HCT116 (cell line): Measurements from ENCODE around the gene APOA1. TPM values are rescaled to one million over a fixed set of nuclear protein-coding genes. Genes with fewer than 3 reads are reported as not detected.

Experiments used
- ATAC-seq: fragments of 200-7000 bp; cut with Tn5 transposase; 2 replicates; pipeline ENCODE4 v1.9.1; 2020; ENCODE audit warnings: mild to moderate bottlenecking, moderate library complexity
- BruUV-seq: library from RNA; stranded (reverse); fragments of 400-500 nt; replicated peaks from 2 replicates; lab custom pipeline; 2021; lab: Mats Ljungman, UMichigan
- CTCF ChIA-PET: fragments of 300-600 bp; sonication (Branson Sonifier 250); formaldehyde crosslinking; loops from one replicate; lab custom pipeline; 2021; ENCODE audit warnings: antibody characterized with exemption; lab: Charles Lee
- POLR2A ChIA-PET: fragments of 300-600, 350-600 bp; sonication (Branson Sonifier 250); formaldehyde crosslinking; loops from one replicate; lab custom pipeline; 2021; ENCODE audit warnings: antibody characterized with exemption; lab: Charles Lee
- RAD21 ChIA-PET, 2 experiments: fragments of 300-600 bp; sonication (Branson Sonifier 250); formaldehyde crosslinking; loops; one replicate each; lab custom pipeline; 2023; ENCODE audit warnings: low total read pairs in 2 of 2; ENCODE audit not compliant: uncharacterized antibody in 2 of 2, unreplicated experiment in 2 of 2, low non-redundant PET in 1 of 2; lab: Charles Lee
- DNase-seq: peaks from one replicate; pipeline ENCODE4 v3.0.0-alpha.2; 2010; ENCODE audit warnings: low read depth, low spot score
- H2AFZ ChIP-seq: fragments of 200-600 bp; shearing (Covaris generic), sonication (generic); 2 replicates; pipeline ENCODE4 v1.6.1; 2017; ENCODE audit warnings: low read depth, mixed run types, mixed read lengths, antibody characterized with exemption, low read length; ENCODE audit not compliant: poor library complexity, severe bottlenecking
- H3K27ac ChIP-seq: 2 replicates; pipeline ENCODE4 v1.5.1; 2012; ENCODE audit warnings: low read depth, low read length
- H3K27me3 ChIP-seq: fragments of 200-600 bp; sonication (generic); 2 replicates; pipeline ENCODE4 v1.6.1; 2016; ENCODE audit warnings: mixed run types, low read length, mixed read lengths; ENCODE audit not compliant: insufficient read depth
- H3K36me3 ChIP-seq, 2 experiments: fragments of 200-500 bp in 1 of 2; fragments of 200-600 bp in 1 of 2; sonication (Bioruptor generic) in 1 of 2; sonication (generic) in 1 of 2; 2 replicates each; pipeline versions ENCODE4 v1.5.1 to v1.6.1; 2014 to 2016; ENCODE audit warnings: low read length in 2 of 2, inconsistent platforms in 1 of 2, mixed read lengths in 1 of 2, mixed run types in 1 of 2; ENCODE audit not compliant: insufficient read depth in 2 of 2, control insufficient read depth in 1 of 2
- H3K4me1 ChIP-seq, 2 experiments: fragments of 200-600 bp in 1 of 2; sonication (generic) in 1 of 2; 2 replicates each; pipeline versions ENCODE4 v1.5.1 to v1.6.1; 2012 to 2017; ENCODE audit warnings: low read length in 2 of 2, inconsistent platforms in 1 of 2, mild to moderate bottlenecking in 1 of 2, mixed read lengths in 1 of 2, mixed run types in 1 of 2, moderate library complexity in 1 of 2; ENCODE audit not compliant: insufficient read depth in 2 of 2, control insufficient read depth in 1 of 2
- H3K4me2 ChIP-seq: fragments of 200-600 bp; sonication (generic); 2 replicates; pipeline ENCODE4 v1.6.1; 2017; ENCODE audit warnings: mixed run types, low read length, mixed read lengths
- H3K4me3 ChIP-seq, 2 experiments: fragments of 200-600 bp in 1 of 2; sonication (generic) in 1 of 2; replicated peaks in 1 of 2; 2 replicates each; pipeline ENCODE4 v1.5.1; 2011 to 2016; ENCODE audit warnings: low read length in 2 of 2, control low read depth in 1 of 2, low read depth in 1 of 2, mild to moderate bottlenecking in 1 of 2, mixed read lengths in 1 of 2, mixed run types in 1 of 2
- H3K79me2 ChIP-seq: fragments of 200-600 bp; sonication (generic); 2 replicates; pipeline ENCODE4 v1.6.1; 2017; ENCODE audit warnings: mild to moderate bottlenecking, mixed run types, low read length, moderate library complexity, mixed read lengths; ENCODE audit not compliant: insufficient read depth
- H3K9ac ChIP-seq: fragments of 200-600 bp; sonication (generic); 2 replicates; pipeline ENCODE4 v1.6.1; 2016; ENCODE audit warnings: low read length, mixed read lengths
- H3K9me2 ChIP-seq: fragments of 200-600 bp; sonication (generic), shearing (Covaris generic); 2 replicates; pipeline ENCODE4 v1.6.1; 2017; ENCODE audit warnings: mixed run types, mild to moderate bottlenecking, moderate library complexity; ENCODE audit not compliant: insufficient read depth
- H3K9me3 ChIP-seq, 2 experiments: fragments of 200-500 bp in 1 of 2; fragments of 200-600 bp in 1 of 2; sonication (Bioruptor generic) in 1 of 2; sonication (generic) in 1 of 2; 2 replicates each; pipeline ENCODE4 v1.6.1; 2014 to 2017; ENCODE audit warnings: low read length in 2 of 2, mixed read lengths in 2 of 2, inconsistent platforms in 1 of 2, low read depth in 1 of 2, mild to moderate bottlenecking in 1 of 2, mixed run types in 1 of 2, moderate library complexity in 1 of 2; ENCODE audit not compliant: control insufficient read depth in 1 of 2, insufficient read depth in 1 of 2
- H4K20me1 ChIP-seq: fragments of 200-600 bp; sonication (generic), shearing (Covaris generic); 2 replicates; pipeline ENCODE4 v1.6.1; 2017; ENCODE audit warnings: mixed run types, mild to moderate bottlenecking, moderate library complexity; ENCODE audit not compliant: insufficient read depth
- CBX3 ChIP-seq: IDR thresholded peaks from 2 replicates; pipeline ENCODE4 v1.6.1; 2012; ENCODE audit warnings: low read depth
- CEBPB ChIP-seq: IDR thresholded peaks from 2 replicates; pipeline ENCODE4 v1.6.1; 2012; ENCODE audit warnings: low read depth
- EZH2phosphoT487 ChIP-seq: fragments of 200-600 bp; IDR thresholded peaks from 2 replicates; pipeline ENCODE4 v1.6.1; 2018; ENCODE audit warnings: antibody characterized with exemption, borderline replicate concordance
- FOSL1 ChIP-seq: IDR thresholded peaks from 2 replicates; pipeline ENCODE4 v1.6.1; 2012; ENCODE audit warnings: low read depth
- JUND ChIP-seq: IDR thresholded peaks from 2 replicates; pipeline ENCODE4 v1.6.1; 2012
- POLR2A ChIP-seq: IDR thresholded peaks from 2 replicates; pipeline ENCODE4 v1.7.0; 2011; ENCODE audit warnings: borderline replicate concordance; ENCODE audit not compliant: insufficient read depth, insufficient read length; ENCODE audit errors: extremely low read depth
- POLR2AphosphoS5 ChIP-seq: IDR thresholded peaks from 2 replicates; pipeline ENCODE4 v1.6.1; 2011; ENCODE audit warnings: mild to moderate bottlenecking, low read depth, low read length, moderate library complexity
- SIN3A ChIP-seq: IDR thresholded peaks from 2 replicates; pipeline ENCODE4 v1.6.1; 2012; ENCODE audit warnings: low read depth
- SRF ChIP-seq: IDR thresholded peaks from 2 replicates; pipeline ENCODE4 v1.6.1; 2012; ENCODE audit warnings: low read depth
- TCF7L2 ChIP-seq: IDR thresholded peaks from 2 replicates; pipeline ENCODE4 v1.7.0; 2011; ENCODE audit warnings: borderline replicate concordance, inconsistent platforms; ENCODE audit not compliant: insufficient read depth, insufficient read length; ENCODE audit errors: extremely low read depth
- YY1 ChIP-seq: IDR thresholded peaks from 2 replicates; pipeline ENCODE4 v1.6.1; 2011; ENCODE audit warnings: low read length, low read depth, moderate library complexity, mild to moderate bottlenecking; ENCODE audit not compliant: insufficient replicate concordance; ENCODE audit errors: extremely low read depth
- ZFX ChIP-seq: fragments of 450-650 bp; IDR thresholded peaks from 2 replicates; pipeline ENCODE4 v1.6.1; 2017
- ZNF274 ChIP-seq: fragments of 200-500 bp; sonication (Bioruptor generic); IDR thresholded peaks from 2 replicates; pipeline ENCODE4 v1.6.1; 2014; ENCODE audit warnings: mild to moderate bottlenecking, low read depth, low read length, inconsistent platforms
- intact Hi-C: fragments of 100-400 bp; cut with micrococcal nuclease; formaldehyde crosslinking; loops from 2 replicates; pipeline ENCODE4 v1.10.0; 2022
- total RNA-seq: library from RNA; stranded (reverse); gene quantifications from one replicate; pipeline ENCODE4 v1.2.1, GENCODE V29; 2021; ENCODE audit not compliant: unreplicated experiment
- TF ChIP-seq, protein P1 (sequence below): IDR thresholded peaks from 2 replicates; pipeline ENCODE4 v1.6.1; 2012
- TF ChIP-seq, protein P2 (sequence below): IDR thresholded peaks from 2 replicates; pipeline ENCODE4 v1.6.1; 2011; ENCODE audit warnings: mild to moderate bottlenecking, low read length, moderate library complexity; ENCODE audit not compliant: insufficient replicate concordance; ENCODE audit errors: extremely low read depth
- TF ChIP-seq, protein P3 (sequence below): IDR thresholded peaks from 2 replicates; pipeline ENCODE4 v1.6.1; 2012
- TF ChIP-seq, protein P4 (sequence below): IDR thresholded peaks from 2 replicates; pipeline ENCODE4 v1.6.1; 2012; ENCODE audit warnings: low read depth

APOA1 gene
- total RNA-seq, 1 experiment from 2014 or later, result 2.0 TPM

DNA sequence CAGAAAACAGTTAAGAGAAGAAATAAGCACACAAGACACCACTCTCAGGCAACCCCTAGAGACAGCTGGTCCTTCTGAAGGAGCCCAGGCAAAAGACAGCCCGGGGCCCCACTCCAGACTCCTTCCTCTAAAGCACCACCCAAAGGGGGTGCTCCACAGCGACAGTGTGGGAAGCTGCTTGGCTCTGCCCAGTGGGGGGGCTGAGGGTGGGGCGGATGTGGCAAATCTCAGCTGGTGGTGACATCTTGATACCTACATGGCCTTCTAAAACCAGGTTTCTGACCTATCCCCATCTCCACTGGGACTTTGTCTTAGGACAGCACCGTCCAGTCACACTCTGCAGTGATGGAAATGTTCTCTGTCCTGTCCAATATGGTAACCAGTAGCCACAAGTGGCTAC, 10.2 kb upstream of the APOA1 start:
- Histone ChIP-seq H3K27ac (no peak overlapping the region), H3K9me3 (no peaks in the 10 kb centered on the region), H3K4me3 (no peak overlapping the region), H3K79me2 (no peaks in the 10 kb centered on the region), H3K4me1 (no peaks in the 10 kb centered on the region; a peak in 1 of 4 replicates), H3K27me3 (no peaks in the 10 kb centered on the region), H3K9me2 (no peaks in the 10 kb centered on the region), H3K4me2 (no peak overlapping the region), H4K20me1 (no peaks in the 10 kb centered on the region), H3K36me3 (peaks cover 3 to 17% of the 10 kb centered on the region in 2 experiments; a peak in 2 of 4 replicates), H3K9ac (no peak overlapping the region), H2AFZ (no peak overlapping the region)
- CTCF ChIA-PET, result no interaction called here
- ATAC-seq (no peak), DNase-seq (no peak)
- TF ChIP-seq CEBPB (no peak), SRF (no peak), SIN3A (no peak), POLR2A (no peak), CBX3 (no peak), POLR2AphosphoS5 (no peak), JUND (no peak), TCF7L2 (no peak)
- TF ChIP-seq, protein P1, sequence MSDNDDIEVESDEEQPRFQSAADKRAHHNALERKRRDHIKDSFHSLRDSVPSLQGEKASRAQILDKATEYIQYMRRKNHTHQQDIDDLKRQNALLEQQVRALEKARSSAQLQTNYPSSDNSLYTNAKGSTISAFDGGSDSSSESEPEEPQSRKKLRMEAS, result no peak
- POLR2A ChIA-PET, result no interaction called here
- BruUV-seq, result no TSS peak
- RAD21 ChIA-PET, result no interaction called here
- intact Hi-C loops, result no loop called here

DNA sequence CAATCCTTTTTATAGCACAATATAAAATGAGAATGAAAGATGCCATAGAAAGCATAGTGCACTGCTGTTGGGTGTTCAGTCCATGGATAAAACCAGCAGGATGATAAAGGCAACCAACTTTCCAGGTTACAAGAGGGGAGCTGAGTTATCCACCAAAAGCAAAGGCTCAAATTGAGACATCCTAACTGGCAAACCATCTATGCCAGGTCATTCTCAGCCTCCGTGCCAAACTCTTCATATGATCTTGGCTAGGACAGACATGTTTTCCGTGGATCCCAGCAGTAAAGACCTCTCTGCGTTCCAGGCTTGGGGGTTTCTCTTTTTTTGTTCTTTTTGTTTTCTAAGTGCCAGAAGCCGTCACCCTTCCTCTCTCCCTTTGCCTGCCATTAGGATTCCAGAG, 7.3 kb upstream of the APOA1 start:
- no TSS peak for BruUV-seq
- Histone ChIP-seq H3K4me1 (no peaks in the 10 kb centered on the region), H4K20me1 (no peaks in the 10 kb centered on the region), H3K9ac (no peak overlapping the region), H3K4me3 (no peak overlapping the region), H2AFZ (no peak overlapping the region), H3K27me3 (no peaks in the 10 kb centered on the region), H3K27ac (no peak overlapping the region), H3K79me2 (no peaks in the 10 kb centered on the region), H3K9me2 (no peaks in the 10 kb centered on the region), H3K9me3 (no peaks in the 10 kb centered on the region), H3K4me2 (no peak overlapping the region), H3K36me3 (peaks cover 3 to 17% of the 10 kb centered on the region in 2 experiments; a peak in 2 of 4 replicates)
- TF ChIP-seq ZFX (no peak), POLR2AphosphoS5 (no peak), EZH2phosphoT487 (no peak), ZNF274 (no peak), YY1 (no peak), FOSL1 (no peak)
- TF ChIP-seq, protein P2, sequence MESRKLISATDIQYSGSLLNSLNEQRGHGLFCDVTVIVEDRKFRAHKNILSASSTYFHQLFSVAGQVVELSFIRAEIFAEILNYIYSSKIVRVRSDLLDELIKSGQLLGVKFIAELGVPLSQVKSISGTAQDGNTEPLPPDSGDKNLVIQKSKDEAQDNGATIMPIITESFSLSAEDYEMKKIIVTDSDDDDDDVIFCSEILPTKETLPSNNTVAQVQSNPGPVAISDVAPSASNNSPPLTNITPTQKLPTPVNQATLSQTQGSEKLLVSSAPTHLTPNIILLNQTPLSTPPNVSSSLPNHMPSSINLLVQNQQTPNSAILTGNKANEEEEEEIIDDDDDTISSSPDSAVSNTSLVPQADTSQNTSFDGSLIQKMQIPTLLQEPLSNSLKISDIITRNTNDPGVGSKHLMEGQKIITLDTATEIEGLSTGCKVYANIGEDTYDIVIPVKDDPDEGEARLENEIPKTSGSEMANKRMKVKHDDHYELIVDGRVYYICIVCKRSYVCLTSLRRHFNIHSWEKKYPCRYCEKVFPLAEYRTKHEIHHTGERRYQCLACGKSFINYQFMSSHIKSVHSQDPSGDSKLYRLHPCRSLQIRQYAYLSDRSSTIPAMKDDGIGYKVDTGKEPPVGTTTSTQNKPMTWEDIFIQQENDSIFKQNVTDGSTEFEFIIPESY, result no peak
- TF ChIP-seq, protein P3, sequence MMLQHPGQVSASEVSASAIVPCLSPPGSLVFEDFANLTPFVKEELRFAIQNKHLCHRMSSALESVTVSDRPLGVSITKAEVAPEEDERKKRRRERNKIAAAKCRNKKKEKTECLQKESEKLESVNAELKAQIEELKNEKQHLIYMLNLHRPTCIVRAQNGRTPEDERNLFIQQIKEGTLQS, result no peak
- TF ChIP-seq, protein P4, sequence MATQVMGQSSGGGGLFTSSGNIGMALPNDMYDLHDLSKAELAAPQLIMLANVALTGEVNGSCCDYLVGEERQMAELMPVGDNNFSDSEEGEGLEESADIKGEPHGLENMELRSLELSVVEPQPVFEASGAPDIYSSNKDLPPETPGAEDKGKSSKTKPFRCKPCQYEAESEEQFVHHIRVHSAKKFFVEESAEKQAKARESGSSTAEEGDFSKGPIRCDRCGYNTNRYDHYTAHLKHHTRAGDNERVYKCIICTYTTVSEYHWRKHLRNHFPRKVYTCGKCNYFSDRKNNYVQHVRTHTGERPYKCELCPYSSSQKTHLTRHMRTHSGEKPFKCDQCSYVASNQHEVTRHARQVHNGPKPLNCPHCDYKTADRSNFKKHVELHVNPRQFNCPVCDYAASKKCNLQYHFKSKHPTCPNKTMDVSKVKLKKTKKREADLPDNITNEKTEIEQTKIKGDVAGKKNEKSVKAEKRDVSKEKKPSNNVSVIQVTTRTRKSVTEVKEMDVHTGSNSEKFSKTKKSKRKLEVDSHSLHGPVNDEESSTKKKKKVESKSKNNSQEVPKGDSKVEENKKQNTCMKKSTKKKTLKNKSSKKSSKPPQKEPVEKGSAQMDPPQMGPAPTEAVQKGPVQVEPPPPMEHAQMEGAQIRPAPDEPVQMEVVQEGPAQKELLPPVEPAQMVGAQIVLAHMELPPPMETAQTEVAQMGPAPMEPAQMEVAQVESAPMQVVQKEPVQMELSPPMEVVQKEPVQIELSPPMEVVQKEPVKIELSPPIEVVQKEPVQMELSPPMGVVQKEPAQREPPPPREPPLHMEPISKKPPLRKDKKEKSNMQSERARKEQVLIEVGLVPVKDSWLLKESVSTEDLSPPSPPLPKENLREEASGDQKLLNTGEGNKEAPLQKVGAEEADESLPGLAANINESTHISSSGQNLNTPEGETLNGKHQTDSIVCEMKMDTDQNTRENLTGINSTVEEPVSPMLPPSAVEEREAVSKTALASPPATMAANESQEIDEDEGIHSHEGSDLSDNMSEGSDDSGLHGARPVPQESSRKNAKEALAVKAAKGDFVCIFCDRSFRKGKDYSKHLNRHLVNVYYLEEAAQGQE, result no peak
- CTCF ChIA-PET, result interaction anchor here (1.3 kb wide), 1 partner anchor 9 kb away, joined by 3 read pairs; no protein-coding TSS in a partner anchor
- ATAC-seq (no peak), DNase-seq (no peak)
- POLR2A ChIA-PET, result no interaction called here
- intact Hi-C loops, result no loop called here
- RAD21 ChIA-PET, result no interaction called here
